B cell (primary cell): Measurements from ENCODE around the gene UNC5C.

ENCODE experiments used
- CTCF ChIP-seq: fragments of 200-600 bp; IDR thresholded peaks from one replicate; pipeline ENCODE4 v1.8.0; 2022; ENCODE audit warnings: antibody characterized with exemption, mild to moderate bottlenecking
- EZH2 ChIP-seq: IDR thresholded peaks from 2 replicates; pipeline ENCODE4 v1.6.1; 2012; ENCODE audit warnings: borderline replicate concordance, low read depth, mild to moderate bottlenecking, moderate library complexity, low read length; ENCODE audit not compliant: insufficient read depth, poor library complexity, severe bottlenecking

- TF ChIP-seq CTCF (no peak), EZH2 (no peak)
Measured at GRCh38 chr4:95193391-95194224, 355.2 kb downstream of the UNC5C start.
